HuH-7 (cell line): Measurements from ENCODE around the gene MYCL.
A peak's percentile ranks its signal among the peaks of the same experiment; 100 is the strongest.

ENCODE experiments used
- DNase-seq: peaks from one replicate; pipeline ENCODE4 v3.0.0; 2011; ENCODE audit warnings: low spot score

The MYCL gene

DNA sequence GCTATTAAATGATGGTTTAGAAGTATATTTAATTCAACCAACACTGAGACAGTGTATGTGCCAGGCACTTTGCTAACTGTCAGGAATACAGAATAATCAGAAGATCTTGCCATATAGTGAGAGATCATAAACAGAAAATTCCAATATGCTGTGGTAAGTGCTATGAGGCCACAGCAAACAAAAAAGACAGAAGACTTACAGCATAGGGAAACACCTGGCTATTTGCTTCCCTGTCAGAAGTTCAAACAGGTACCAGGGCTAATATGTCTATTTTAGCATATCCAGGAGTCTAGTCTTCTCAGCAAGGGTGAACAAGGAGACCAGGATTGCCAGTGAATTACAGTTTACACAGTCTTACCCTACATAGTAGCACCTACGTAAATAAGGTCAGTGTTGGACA, 48.8 kb downstream of the MYCL start:
- DNase-seq: peak; percentile 10

DNA sequence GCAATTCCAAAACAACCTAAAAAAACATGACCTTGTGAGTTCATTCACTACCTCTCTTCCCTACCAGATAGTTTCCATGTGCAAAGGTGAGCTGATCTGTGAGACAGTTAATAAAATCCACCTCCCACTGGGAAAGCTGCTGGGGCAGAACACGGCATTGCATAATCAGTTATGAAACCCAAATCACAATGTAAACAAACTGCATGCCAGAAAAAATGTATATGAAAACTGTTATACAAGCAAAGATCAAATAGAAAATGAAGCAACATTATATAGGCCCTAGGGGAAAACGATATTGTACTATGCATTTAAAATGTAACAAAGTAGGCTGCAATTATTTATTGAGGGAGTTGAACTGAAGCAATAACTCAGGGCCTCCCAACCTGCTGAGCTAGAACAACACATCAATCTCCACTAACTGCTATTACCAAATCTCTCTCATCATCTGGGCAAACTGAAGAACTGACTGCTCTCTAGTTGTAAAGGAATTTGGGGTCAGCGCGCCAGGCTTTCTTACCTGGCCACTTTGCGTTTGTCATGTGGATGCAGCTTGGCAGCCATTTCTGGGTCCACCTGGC, 49.4 kb downstream of the MYCL start:
- peak; percentile 37 for DNase-seq

DNA sequence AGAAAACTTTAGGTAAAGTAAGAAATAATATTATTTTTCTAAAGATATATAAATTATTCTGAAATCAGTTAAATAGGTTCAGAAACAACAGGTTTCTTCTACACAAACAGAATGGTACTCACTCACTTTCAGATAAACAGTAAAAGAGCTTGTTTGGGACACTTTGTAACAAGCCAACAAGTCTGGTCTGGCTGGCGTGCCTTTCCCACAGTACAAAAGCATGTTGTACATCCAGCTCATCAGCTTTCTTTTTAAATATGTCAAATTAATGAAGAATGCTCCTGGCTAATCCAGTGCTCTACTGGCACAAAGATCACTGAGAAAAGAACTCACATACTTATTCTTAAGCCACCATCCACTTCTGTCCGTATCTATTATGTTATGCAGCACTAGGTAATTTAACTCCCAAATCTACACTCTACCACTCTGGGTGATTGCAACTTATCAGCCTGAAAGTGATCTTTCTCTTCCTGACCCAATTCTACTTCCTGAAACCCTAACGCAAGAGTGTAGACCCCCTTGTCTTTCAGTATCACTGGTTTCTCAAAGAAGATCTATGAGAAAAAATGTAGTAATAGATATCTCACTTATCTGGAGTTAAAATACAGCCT, 51.0 kb downstream of the MYCL start:
- DNase-seq: no peak

DNA sequence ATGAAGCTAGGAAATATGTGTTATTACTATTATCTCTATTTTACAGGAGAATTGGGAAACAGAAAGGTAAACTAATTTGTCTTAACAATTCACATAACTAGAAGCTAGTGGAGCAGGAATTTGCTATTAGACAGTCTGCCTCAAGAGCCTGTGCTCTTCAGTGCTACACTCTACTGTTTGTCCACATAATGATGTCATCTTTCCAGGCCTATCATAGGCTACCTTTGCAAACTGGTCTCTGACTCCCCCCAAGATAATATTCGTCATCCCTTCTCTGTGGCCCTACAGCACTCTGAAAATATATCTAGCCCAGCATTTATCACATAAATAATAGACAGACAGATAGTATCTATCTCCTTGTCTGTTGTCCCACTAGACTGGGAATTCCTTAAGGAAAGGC, 52.5 kb downstream of the MYCL start:
- no peak for DNase-seq

DNA sequence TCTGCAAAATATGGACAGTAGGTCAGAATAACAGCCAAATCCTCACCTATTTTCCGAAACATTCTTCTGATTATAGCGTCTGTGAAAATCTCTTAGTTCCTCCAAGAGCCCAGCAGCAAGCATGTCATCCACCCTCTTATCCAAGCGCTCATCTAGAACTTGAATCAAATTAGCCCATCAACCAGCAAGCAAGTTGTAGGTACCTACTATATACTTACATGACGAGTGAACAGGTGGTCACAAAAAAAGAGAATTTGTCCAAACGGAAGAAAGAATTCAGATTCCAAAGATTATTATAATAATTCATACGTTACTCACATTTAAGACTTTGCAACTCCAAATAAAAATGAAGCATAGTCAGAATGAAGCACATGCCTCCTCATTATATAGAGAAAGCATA, 53.8 kb downstream of the MYCL start:
- DNase-seq: no peak

GRCh38 chr1:39846796-39847195, 54.9 kb downstream of the MYCL start:
- no peak for DNase-seq

DNA sequence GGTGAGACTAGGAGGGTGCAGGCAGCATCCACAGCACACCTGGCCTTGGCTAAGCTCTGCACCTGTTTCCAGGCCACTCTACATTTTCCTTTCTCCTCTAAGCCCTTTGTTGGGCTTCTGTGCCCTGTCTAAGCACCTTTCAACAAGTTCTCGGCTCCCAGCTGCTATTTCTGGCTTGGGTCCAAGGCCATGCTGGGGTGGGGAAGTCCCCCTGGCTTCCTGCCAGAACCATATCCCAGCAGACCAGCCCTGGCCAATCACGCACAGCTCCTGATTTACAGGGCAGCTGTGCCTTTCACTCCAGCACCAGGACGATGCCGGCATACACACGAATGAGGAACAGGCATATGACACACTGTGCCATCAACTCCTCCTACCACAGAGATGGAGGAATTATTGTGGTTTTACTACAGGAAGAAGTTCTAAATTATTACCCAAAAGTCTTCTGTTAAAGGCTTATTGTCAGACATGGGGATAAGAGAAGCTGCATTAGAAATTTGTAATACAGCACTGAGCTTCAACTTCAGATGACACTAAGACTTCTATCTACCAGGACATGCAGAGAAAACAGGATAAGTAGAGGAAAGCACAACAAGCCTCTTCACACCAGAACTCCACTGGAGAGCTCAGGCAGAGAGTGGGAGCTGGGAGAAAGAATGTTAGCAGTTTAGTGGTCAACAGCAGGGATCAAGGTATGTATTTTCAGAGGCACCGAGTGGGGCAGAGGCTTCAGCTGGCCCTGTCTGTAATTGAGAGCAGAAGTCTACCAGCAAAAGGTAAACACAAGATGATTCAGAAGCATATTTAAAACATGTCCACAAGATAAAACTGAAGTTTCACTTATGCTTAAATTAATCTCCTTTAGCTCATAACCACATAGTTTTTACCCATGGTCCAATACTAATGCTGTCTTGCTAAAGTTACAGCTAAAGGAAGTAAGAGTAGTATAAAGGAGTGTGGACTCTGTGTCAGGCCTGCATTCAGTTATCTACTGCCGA, 55.8 kb downstream of the MYCL start:
- DNase-seq: peak; percentile 55
